H1 (cell line): ENCODE data around the gene BACE2.

Source experiments
- BACH1 ChIP-seq: IDR thresholded peaks from 2 replicates; pipeline ENCODE4 v1.6.1; 2012; ENCODE audit warnings: low read length, improper control_type of control experiment
- CEBPB ChIP-seq: IDR thresholded peaks from 2 replicates; pipeline ENCODE4 v1.6.1; 2012; ENCODE audit warnings: low read depth, low read length
- CTCF ChIP-seq, 3 experiments: IDR thresholded peaks; 1 replicate in 2 of 3; 2 replicates in 1 of 3; pipeline versions ENCODE4 v1.5.1 to v1.6.1; 2011; ENCODE audit warnings: low read length in 3 of 3, mild to moderate bottlenecking in 3 of 3, inconsistent platforms in 2 of 3, low read depth in 1 of 3, moderate library complexity in 1 of 3; ENCODE audit not compliant: insufficient read depth in 1 of 3; ENCODE audit errors: control extremely low read depth in 1 of 3
- EZH2 ChIP-seq: fragments of 200-600 bp; sonication (generic); IDR thresholded peaks from 2 replicates; pipeline ENCODE4 v1.7.1; 2012; ENCODE audit warnings: low read depth, mild to moderate bottlenecking, moderate library complexity, low read length, inconsistent platforms; ENCODE audit not compliant: severe bottlenecking
- FOSL1 ChIP-seq: IDR thresholded peaks from 2 replicates; pipeline ENCODE4 v1.6.1; 2011; ENCODE audit warnings: mild to moderate bottlenecking, low read depth, low read length, moderate library complexity; ENCODE audit not compliant: insufficient read depth
- KDM1A ChIP-seq: fragments of 200-600, 300-600 bp; sonication (generic); IDR thresholded peaks from 2 replicates; pipeline ENCODE4 v1.7.1; 2016; ENCODE audit warnings: mild to moderate bottlenecking, low read length, borderline replicate concordance
- KDM5A ChIP-seq: fragments of 200-600 bp; IDR thresholded peaks from 2 replicates; pipeline ENCODE4 v1.7.1; 2012; ENCODE audit warnings: mild to moderate bottlenecking, low read length, inconsistent platforms, mixed read lengths
- NRF1 ChIP-seq: IDR thresholded peaks from 2 replicates; pipeline ENCODE4 v1.6.1; 2011; ENCODE audit warnings: mild to moderate bottlenecking, low read depth, low read length, improper control_type of control experiment
- POLR2A ChIP-seq, 2 experiments: IDR thresholded peaks; 1 replicate in 1 of 2; 2 replicates in 1 of 2; pipeline ENCODE4 v1.6.1; 2011; ENCODE audit warnings: low read depth in 2 of 2, low read length in 2 of 2, mild to moderate bottlenecking in 2 of 2; ENCODE audit errors: control extremely low read depth in 1 of 2
- SP4 ChIP-seq: IDR thresholded peaks from 2 replicates; pipeline ENCODE4 v1.6.1; 2012; ENCODE audit warnings: low read length, inconsistent platforms
- TAF1 ChIP-seq: IDR thresholded peaks from 2 replicates; pipeline ENCODE4 v1.6.1; 2011; ENCODE audit warnings: mild to moderate bottlenecking, low read depth, low read length
- TEAD4 ChIP-seq: IDR thresholded peaks from 2 replicates; pipeline ENCODE4 v1.6.1; 2012; ENCODE audit warnings: low read depth, low read length, inconsistent platforms, mixed read lengths
- YY1 ChIP-seq: IDR thresholded peaks from 2 replicates; pipeline ENCODE4 v1.6.1; 2011; ENCODE audit warnings: low read depth, mild to moderate bottlenecking, low read length

GRCh38 chr21:41277846-41278245, 109.9 kb downstream of the BACE2 start:
- TF ChIP-seq BACH1: no peak
- TF ChIP-seq CTCF (IDR thresholded peaks at IDR 0.05; ENCODE audit: control extremely low read depth in 1 of 3, insufficient read depth in 1 of 3, low read depth in 1 of 3, low read length in 3 of 3): no peak
- no peak for TF ChIP-seq TEAD4
- no peak for TF ChIP-seq POLR2A (IDR thresholded peaks at IDR 0.05; ENCODE audit: control extremely low read depth in 1 of 2, low read depth in 2 of 2, low read length in 2 of 2)
- TF ChIP-seq SP4: no peak
- no peak for TF ChIP-seq TAF1
- TF ChIP-seq NRF1: no peak
- TF ChIP-seq FOSL1: no peak
- TF ChIP-seq YY1: no peak
- no peak for TF ChIP-seq EZH2
- no peak for TF ChIP-seq KDM1A
- TF ChIP-seq KDM5A: no peak
- TF ChIP-seq CEBPB: no peak
